Keratinocyte (primary cell): ENCODE data around the gene OR8B4. TPM values are rescaled to one million over a fixed set of nuclear protein-coding genes. Genes with fewer than 3 reads are reported as not detected.

ENCODE experiments used
- DNase-seq: peaks from one replicate; pipeline ENCODE4 v3.0.0-alpha.2; 2011; ENCODE audit warnings: low read depth, missing footprints, low spot score
- FAIRE-seq: peaks from 2 replicates; lab custom pipeline; 2011; peaks lifted over from hg19 to GRCh38; lab: Jason Lieb, UNC
- H2AFZ ChIP-seq: 2 replicates; pipeline ENCODE4 v1.6.0; 2012; ENCODE audit warnings: low read length, control low read depth, inconsistent platforms; ENCODE audit not compliant: control insufficient read depth
- H3K27ac ChIP-seq: 2 replicates; pipeline ENCODE4 v1.5.1; 2011; ENCODE audit warnings: low read length; ENCODE audit not compliant: control insufficient read depth, insufficient read depth
- H3K27me3 ChIP-seq: 3 replicates; pipeline ENCODE4 v1.6.0; 2011; ENCODE audit warnings: low read length; ENCODE audit not compliant: control insufficient read depth, insufficient read depth; ENCODE audit errors: extremely low read depth
- H3K36me3 ChIP-seq, 2 experiments: 2 replicates in 1 of 2; 3 replicates in 1 of 2; pipeline ENCODE4 v1.5.1; 2011; ENCODE audit warnings: low read length in 2 of 2, mild to moderate bottlenecking in 1 of 2; ENCODE audit not compliant: control insufficient read depth in 2 of 2, insufficient read depth in 2 of 2; ENCODE audit errors: extremely low read depth in 1 of 2
- H3K4me1 ChIP-seq: 3 replicates; pipeline ENCODE4 v1.5.1; 2011; ENCODE audit warnings: low read length; ENCODE audit not compliant: control insufficient read depth, insufficient read depth; ENCODE audit errors: extremely low read depth
- H3K4me2 ChIP-seq: 3 replicates; pipeline ENCODE4 v1.6.0; 2011; ENCODE audit warnings: low read depth, low read length; ENCODE audit not compliant: control insufficient read depth, insufficient read depth; ENCODE audit errors: extremely low read depth
- H3K4me3 ChIP-seq, 3 experiments: fragments of 200-600 bp in 1 of 3; sonication (generic) in 1 of 3; 2 replicates in 2 of 3; 3 replicates in 1 of 3; pipeline ENCODE4 v1.5.1; 2011 to 2016; ENCODE audit warnings: low read length in 3 of 3, mild to moderate bottlenecking in 3 of 3, control low read depth in 2 of 3, inconsistent platforms in 1 of 3, low read depth in 1 of 3, mixed read lengths in 1 of 3, mixed run types in 1 of 3, moderate library complexity in 1 of 3; ENCODE audit not compliant: control insufficient read depth in 2 of 3, insufficient read depth in 2 of 3; ENCODE audit errors: extremely low read depth in 1 of 3
- H3K79me2 ChIP-seq: 2 replicates; pipeline ENCODE4 v1.6.0; 2012; ENCODE audit warnings: low read length; ENCODE audit not compliant: control insufficient read depth, insufficient read depth
- H3K9ac ChIP-seq: 3 replicates; pipeline ENCODE4 v1.6.0; 2011; ENCODE audit warnings: low read length; ENCODE audit not compliant: control insufficient read depth, insufficient read depth; ENCODE audit errors: extremely low read depth
- H3K9me1 ChIP-seq: 3 replicates; pipeline ENCODE4 v1.6.0; 2011; ENCODE audit warnings: low read length; ENCODE audit not compliant: control insufficient read depth, insufficient read depth; ENCODE audit errors: extremely low read depth
- H3K9me3 ChIP-seq: 2 replicates; pipeline ENCODE4 v1.5.1; 2012; ENCODE audit warnings: low read depth, low read length; ENCODE audit not compliant: control insufficient read depth
- H4K20me1 ChIP-seq: 3 replicates; pipeline ENCODE4 v1.6.0; 2011; ENCODE audit warnings: low read length; ENCODE audit not compliant: control insufficient read depth, insufficient read depth; ENCODE audit errors: extremely low read depth
- CTCF ChIP-seq, 3 experiments: IDR thresholded peaks in 1 of 3; conservative IDR thresholded peaks in 1 of 3; optimal IDR thresholded peaks in 1 of 3; 2 replicates in 2 of 3; 3 replicates in 1 of 3; pipeline versions ENCODE3 to v1.5.1; 2011; ENCODE audit warnings: low read length in 3 of 3, mild to moderate bottlenecking in 3 of 3, moderate library complexity in 2 of 3, control low read depth in 1 of 3, inconsistent platforms in 1 of 3; ENCODE audit not compliant: insufficient read depth in 2 of 3; ENCODE audit errors: extremely low read depth in 1 of 3
- EZH2 ChIP-seq: IDR thresholded peaks from one replicate; pipeline ENCODE4 v1.6.1; 2012; ENCODE audit warnings: inconsistent platforms, mild to moderate bottlenecking, low read length, moderate library complexity
- dilution Hi-C: fragments of 300-500 bp; cut with MboI; formaldehyde crosslinking; loops from one replicate; pipeline ENCODE4 v1.7.0; 2020; ENCODE audit warnings: low sequenced_read_pairs; ENCODE audit not compliant: extremely low pct_ligation_motif_present
- polyA plus RNA-seq, 5 experiments: library from polyadenylated mRNA; depleted of rRNA in 3 of 5; stranded (reverse) in 3 of 5; stranded (forward) in 1 of 5; unstranded in 1 of 5; fragments of >200 nt; gene quantifications; 1 replicate in 1 of 5; 2 replicates in 3 of 5; 3 replicates in 1 of 5; pipeline versions ENCODE4 v1.2.1 to v1.2.3, GENCODE V29; 2011 to 2012; ENCODE audit warnings: missing spikeins in 2 of 5, low read depth in 1 of 5, low replicate concordance in 1 of 5

Gene OR8B4
- polyA plus RNA-seq, 1 donor (not counting 4 experiments of a cell fraction or from before 2014, with no cell fraction given), result not detected

- Histone ChIP-seq H4K20me1 (no peaks in the 10 kb centered on the region), H3K9me3 (no peaks in the 10 kb centered on the region), H3K79me2 (no peaks in the 10 kb centered on the region), H3K27ac (no peak overlapping the region), H3K4me1 (no peaks in the 10 kb centered on the region), H3K9me1 (no peaks in the 10 kb centered on the region), H2AFZ (no peak overlapping the region), H3K9ac (no peak overlapping the region), H3K36me3 (no peaks in the 10 kb centered on the region), H3K4me2 (no peak overlapping the region), H3K4me3 (no peak overlapping the region), H3K27me3 (no peaks in the 10 kb centered on the region)
- dilution Hi-C loops, result no loop called here
- TF ChIP-seq CTCF (optimal IDR thresholded peaks at IDR 0.05 in 1 of 3, IDR thresholded peaks at IDR 0.05 in 1 of 3, conservative IDR thresholded peaks at IDR 0.05 in 1 of 3; ENCODE audit: extremely low read depth in 1 of 3, insufficient read depth in 2 of 3, low read length in 3 of 3) (no peak), EZH2 (no peak)
- FAIRE-seq (no peak), DNase-seq (no peak)
Observed at GRCh38 chr11:124421043-124421442, 3.6 kb downstream of the OR8B4 start.

GRCh38 chr11:124415356-124415923, 9.2 kb downstream of the OR8B4 start:
- H3K79me2 ChIP-seq, result no peaks in the 10 kb centered on the region
- H3K4me1 ChIP-seq, result no peaks in the 10 kb centered on the region
- H3K27me3 ChIP-seq, result no peaks in the 10 kb centered on the region
- DNase-seq (no peak), FAIRE-seq (no peak)
- H3K4me3 ChIP-seq, result no peak overlapping the region
- no peak overlapping the region for H3K4me2 ChIP-seq
- no peaks in the 10 kb centered on the region for H3K9me3 ChIP-seq
- TF ChIP-seq CTCF (optimal IDR thresholded peaks at IDR 0.05 in 1 of 3, IDR thresholded peaks at IDR 0.05 in 1 of 3, conservative IDR thresholded peaks at IDR 0.05 in 1 of 3; ENCODE audit: extremely low read depth in 1 of 3, insufficient read depth in 2 of 3, low read length in 3 of 3) (peak in 2 of 3 experiments; percentile 46 to 70), EZH2 (no peak)
- no peaks in the 10 kb centered on the region for H4K20me1 ChIP-seq
- no peak overlapping the region for H3K9ac ChIP-seq
- dilution Hi-C loops, result no loop called here
- no peak overlapping the region for H2AFZ ChIP-seq
- H3K27ac ChIP-seq, result no peak overlapping the region
- no peaks in the 10 kb centered on the region for H3K36me3 ChIP-seq
- no peaks in the 10 kb centered on the region for H3K9me1 ChIP-seq
